GM12874 (cell line): ENCODE data around the gene NCAPG.

ENCODE experiments used
- CTCF ChIP-seq: IDR thresholded peaks from 2 replicates; pipeline ENCODE4 v1.5.1; 2011; ENCODE audit warnings: low read depth, mild to moderate bottlenecking, control low read depth, low read length, moderate library complexity; ENCODE audit not compliant: insufficient read depth

NCAPG gene

DNA sequence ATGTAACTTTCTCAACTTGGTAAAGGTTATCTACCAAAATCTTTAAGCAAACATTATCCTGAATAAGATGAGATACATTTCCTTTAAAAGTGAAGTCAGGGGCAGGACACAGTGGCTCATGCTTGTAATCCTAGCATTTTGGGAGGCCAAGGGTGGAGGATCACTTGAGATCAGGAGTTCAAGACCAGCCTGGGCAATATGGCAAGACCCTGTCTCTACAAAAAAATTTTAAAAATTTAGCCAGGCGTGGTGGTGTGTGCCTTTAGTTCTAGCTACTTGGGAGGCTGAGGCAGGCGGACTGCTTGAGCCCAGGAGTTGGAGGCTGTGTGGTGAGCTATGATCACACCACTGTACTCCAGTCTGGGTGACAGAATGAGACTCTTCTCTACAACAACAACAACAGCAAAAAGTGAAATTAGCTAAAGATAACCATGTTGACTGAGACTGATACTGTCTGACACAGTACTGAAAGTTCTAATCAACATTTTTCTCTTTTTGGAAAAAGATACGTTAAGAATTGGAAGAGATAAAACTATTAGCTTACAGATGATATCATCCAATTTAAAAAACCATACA is 5.1 kb upstream of the NCAPG start:
- no peak for TF ChIP-seq CTCF

GRCh38 chr4:17807446-17807845 is 3.3 kb upstream of the NCAPG start:
- no peak for TF ChIP-seq CTCF

- no peak for TF ChIP-seq CTCF
Measured at GRCh38 chr4:17809667-17810066, 1.1 kb upstream of the NCAPG start.

- no peak for TF ChIP-seq CTCF
Measured at GRCh38 chr4:17811078-17811603, 362 bp downstream of the NCAPG start.

DNA sequence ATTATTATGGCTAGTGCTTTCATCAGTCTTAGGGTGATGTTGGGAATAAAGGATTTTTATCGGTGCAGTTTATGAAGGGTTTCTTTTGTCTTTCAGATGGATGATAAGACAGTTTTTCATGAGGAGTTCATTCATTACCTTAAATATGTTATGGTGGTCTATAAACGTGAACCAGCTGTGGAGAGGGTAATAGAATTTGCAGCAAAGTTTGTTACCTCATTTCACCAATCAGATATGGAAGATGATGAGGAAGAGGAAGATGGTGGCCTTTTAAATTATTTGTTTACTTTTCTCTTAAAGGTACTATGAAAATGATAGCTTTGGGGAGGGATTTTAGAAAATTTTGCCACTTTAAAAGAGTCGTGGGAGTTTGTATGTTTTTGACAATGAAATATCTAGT is 1.3 kb downstream of the NCAPG start:
- no peak for TF ChIP-seq CTCF

DNA sequence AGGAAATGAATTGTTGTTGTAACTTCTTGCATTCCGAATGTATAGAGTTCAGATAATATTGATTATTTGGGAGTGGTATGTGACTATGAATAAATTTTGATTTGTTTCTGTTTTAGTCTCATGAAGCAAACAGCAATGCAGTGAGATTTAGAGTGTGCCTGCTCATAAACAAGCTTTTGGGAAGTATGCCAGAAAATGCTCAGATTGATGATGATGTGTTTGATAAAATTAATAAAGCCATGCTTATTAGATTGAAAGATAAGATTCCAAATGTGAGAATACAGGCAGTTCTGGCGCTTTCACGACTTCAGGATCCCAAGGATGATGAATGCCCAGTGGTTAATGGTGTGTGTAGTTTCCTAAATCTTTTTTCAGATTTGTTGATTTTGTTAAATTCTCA is 2.0 kb downstream of the NCAPG start:
- no peak for TF ChIP-seq CTCF

DNA sequence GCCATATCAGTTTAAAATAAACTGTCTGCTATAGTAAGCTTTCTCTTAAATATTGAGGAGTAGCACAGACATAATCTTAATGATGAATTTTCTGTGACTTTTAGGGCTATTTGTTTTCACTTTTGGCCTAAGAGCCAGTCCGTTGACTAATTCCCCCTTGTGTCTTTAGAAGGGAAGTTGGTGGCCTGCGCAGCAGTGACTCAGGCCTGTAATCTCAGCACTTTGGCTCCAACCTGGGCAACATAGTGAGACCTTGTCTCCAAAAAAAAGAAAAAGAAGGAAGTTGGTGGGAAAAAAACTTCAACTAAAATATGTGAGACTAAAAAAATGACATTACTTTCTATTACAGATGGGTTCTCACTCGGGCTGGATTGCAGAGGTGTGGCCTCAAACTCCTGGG is 3.4 kb downstream of the NCAPG start:
- no peak for TF ChIP-seq CTCF
